ENCODE results near the gene GIPC1. TPM values are rescaled to one million over a fixed set of nuclear protein-coding genes. Genes with fewer than 3 reads are reported as not detected.
"Not testable (repeated sequence)": the region's sequence is repeated elsewhere in the genome, so short reads cannot be mapped to it uniquely, and the experiment has no call there.

GIPC1 gene
- total RNA-seq, 1 donor from 2014 or later, result 39.1 TPM

DNA sequence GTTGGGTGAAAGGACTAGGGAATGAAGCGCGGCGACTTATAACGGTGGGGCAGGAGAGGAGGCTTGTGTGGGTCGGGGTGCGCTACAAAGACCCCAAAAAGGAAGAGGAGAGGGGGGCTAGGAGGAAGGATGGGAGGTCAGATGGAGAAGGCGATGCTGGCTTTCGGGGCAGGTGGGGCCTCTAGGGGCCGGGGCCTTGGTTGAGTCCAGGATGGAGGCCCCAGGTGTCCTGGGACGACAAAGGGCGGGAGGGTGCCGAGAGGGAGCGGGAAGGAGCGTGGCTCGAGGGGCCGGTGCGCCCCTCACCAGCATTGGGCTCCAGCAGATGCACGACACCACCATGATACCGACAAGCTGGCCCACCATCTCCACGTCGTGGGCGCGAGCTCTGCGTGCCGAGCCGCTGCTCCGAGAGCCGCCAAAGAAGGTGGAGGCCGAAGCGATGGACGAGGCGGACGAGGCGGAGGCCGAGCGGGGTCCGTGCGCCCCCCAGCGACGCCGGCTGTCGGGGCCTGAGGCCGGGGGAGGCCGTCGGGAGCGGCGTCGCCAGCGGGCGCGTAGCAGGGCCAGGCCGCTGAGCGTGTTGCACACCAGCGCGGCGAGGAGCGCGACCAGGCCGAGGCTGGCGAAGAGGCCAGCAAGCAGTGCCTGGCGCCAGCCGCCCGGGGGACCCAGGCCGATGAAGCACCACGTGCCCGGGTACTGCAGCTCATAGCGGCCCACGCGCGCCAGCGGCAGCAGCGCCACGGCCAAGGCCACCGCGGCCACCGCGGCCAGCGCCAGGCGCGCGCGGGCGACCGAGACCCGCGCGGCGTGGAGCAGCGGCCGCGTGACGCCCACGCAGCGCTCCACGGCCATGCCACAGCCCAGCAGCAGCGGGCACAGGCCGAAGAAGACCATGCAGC is 22.6 kb downstream of the GIPC1 start:
- FAIRE-seq (no peak), DNase-seq (ENCODE audit: low spot score in 2 of 2) (peak in 1 of 2 donors; percentile 69)

DNA sequence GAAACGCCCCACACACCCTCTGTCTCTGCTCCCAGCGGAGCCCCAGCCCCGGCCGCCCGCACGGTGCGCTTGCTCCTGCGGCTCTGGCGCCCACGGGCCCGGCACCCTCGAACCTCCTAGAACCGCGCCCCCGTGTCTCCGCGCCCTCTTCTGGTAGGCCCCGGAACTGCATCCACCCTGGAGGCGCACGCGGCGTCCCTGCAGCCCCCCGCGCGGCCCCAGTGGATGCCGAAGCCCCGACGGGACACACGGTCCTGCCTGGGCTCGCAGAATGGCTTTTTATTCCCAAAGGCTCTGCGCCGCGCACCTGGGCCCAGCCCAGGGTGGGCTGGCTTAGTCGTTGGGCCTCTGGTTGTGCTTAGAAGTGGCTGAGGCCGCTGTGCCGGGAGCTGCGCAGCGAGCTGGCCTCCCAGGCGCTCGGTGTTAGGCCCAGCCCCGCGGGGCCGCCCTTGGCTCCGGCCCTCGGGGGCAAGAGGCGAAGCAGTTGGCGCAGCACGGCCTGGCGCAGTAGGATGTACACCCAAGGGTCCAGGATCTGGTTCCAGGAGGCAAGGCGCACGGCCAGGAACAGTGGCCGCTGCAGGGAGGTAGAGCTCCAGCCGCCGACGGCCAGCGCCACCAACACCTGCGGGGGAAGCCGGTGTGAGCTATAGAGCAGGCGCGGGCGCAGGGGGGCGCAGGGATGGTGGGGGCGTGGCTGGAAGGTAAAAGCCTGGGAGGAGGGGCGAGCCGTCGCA is 23.6 kb downstream of the GIPC1 start:
- FAIRE-seq, result no peak
- peak; percentile 84 to 92 for DNase-seq (ENCODE audit: low spot score in 2 of 2)

DNA sequence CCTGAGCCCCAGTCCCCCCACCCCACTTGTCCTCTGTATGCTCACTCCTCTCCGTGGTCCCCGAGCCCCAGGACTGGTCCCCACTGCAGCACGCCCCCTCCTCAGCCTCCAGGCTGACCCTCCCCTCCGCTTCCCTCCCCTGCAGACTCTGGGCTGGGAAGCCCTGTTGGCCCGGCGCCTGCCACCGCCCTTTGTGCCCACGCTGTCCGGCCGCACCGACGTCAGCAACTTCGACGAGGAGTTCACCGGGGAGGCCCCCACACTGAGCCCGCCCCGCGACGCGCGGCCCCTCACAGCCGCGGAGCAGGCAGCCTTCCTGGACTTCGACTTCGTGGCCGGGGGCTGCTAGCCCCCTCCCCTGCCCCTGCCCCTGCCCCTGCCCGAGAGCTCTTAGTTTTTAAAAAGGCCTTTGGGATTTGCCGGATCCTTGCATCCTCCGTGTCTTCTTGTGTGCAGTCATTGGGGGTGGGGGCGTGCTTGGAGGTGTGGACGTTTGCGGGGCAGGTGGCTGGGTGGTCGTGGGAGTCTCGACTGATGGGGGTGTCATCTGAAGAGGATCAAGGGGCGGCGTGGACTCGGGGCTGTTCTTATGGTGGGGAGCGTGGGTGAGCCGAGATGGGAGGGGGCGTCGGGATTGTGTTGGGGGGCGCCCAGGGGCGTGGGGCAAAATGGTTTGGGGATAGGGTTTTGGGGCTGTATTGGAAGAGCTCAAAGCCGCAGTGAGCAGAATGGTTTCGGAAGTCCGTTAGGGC is 24.3 kb downstream of the GIPC1 start:
- no peak for FAIRE-seq
- DNase-seq (ENCODE audit: low spot score in 2 of 2), result no peak

DNA sequence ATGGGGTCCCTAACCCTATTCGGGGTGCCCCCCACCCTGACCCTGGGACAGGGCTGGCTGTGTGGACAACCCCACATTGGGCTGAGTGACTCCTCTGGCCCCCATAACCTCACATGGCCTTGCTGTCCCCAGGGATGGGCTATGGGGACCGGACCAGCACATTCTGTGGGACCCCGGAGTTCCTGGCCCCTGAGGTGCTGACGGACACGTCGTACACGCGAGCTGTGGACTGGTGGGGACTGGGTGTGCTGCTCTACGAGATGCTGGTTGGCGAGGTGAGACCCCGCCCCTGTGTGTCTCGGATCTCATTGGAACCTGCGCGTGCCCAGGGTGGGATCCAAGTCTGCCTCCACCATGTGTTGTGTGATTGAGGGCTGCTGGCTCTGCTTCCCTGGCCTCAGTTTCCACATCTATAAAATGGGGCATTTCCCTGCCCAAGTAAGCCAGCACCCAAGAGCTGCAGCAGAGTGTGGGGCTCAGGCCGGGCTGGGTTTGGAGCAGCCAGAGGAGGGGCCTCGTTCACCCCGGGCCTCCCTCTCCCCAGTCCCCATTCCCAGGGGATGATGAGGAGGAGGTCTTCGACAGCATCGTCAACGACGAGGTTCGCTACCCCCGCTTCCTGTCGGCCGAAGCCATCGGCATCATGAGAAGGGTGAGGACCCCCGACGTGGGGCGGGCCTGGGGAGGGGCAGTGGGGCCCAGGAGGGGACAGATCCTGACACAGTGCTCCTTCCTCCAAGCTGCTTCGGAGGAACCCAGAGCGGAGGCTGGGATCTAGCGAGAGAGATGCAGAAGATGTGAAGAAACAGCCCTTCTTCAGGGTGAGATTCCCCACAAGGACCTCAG is 25.7 kb downstream of the GIPC1 start:
- FAIRE-seq, result no peak
- no peak for DNase-seq (ENCODE audit: low spot score in 2 of 2)

- no peak for FAIRE-seq
- no peak for DNase-seq (ENCODE audit: low spot score in 2 of 2)
Measured at GRCh38 chr19:14467816-14468215, 28.1 kb downstream of the GIPC1 start.

DNA sequence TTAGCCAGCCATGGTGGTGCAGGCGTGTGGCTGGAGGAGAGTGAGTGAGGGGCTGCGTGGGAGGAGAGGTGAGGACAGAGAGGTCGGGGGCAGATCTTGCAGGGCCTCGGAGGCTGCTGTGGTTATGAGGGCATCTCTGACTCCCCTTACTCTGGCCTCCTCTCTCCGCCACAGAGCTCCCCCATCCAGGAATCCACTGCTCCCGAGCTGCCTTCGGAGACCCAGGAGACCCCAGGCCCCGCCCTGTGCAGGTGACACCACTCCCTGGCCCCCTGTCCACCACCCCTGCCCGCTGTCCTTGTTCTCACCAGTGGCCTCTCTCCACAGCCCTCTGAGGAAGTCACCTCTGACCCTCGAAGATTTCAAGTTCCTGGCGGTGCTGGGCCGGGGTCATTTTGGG is 28.5 kb downstream of the GIPC1 start:
- DNase-seq (ENCODE audit: low spot score in 2 of 2) (no peak), FAIRE-seq (no peak)

DNA sequence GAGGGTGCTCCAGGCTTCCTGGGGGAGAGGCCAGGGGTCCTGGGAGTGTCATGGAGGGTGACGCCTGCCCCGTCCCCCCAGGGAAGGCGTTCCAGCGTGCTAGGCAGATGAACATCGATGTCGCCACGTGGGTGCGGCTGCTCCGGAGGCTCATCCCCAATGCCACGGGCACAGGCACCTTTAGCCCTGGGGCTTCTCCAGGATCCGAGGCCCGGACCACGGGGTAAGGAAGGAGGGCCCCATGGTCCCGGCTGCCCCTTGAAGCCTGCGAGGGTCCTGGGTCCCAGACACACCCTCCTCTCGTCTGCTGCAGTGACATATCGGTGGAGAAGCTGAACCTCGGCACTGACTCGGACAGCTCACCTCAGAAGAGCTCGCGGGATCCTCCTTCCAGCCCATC is 32.2 kb downstream of the GIPC1 start:
- DNase-seq (ENCODE audit: low spot score in 2 of 2) (no peak), FAIRE-seq (no peak)

GRCh38 chr19:14462401-14462800 is 33.5 kb downstream of the GIPC1 start:
- FAIRE-seq; DNase-seq (ENCODE audit: low spot score in 2 of 2): not testable (repeated sequence)

DNA sequence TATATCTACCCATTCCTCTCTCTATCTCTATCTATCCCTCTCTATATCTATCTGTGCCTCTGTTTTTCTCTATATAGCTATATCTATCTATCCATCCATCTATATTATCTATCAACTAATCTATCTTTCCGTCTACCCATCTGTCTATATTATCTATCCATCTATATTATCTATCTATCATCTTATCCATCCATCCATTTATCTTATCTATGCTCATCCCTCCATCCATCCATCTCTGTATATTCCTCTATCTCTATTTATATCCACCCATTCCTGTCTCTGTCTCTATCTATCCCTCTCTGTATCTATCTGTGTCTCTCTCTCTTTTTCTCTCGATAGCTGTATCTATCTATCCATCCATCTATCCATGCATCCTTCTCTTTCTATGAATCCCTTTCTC is 35.0 kb downstream of the GIPC1 start:
- FAIRE-seq (no peak), DNase-seq (ENCODE audit: low spot score in 2 of 2) (no peak)

- DNase-seq (ENCODE audit: low spot score in 2 of 2) (no peak), FAIRE-seq (no peak)
Measured at GRCh38 chr19:14459703-14460102, 36.2 kb downstream of the GIPC1 start.

- DNase-seq (ENCODE audit: low spot score in 2 of 2); FAIRE-seq: not testable (repeated sequence)
Measured at GRCh38 chr19:14452303-14452702, 43.6 kb downstream of the GIPC1 start.

DNA sequence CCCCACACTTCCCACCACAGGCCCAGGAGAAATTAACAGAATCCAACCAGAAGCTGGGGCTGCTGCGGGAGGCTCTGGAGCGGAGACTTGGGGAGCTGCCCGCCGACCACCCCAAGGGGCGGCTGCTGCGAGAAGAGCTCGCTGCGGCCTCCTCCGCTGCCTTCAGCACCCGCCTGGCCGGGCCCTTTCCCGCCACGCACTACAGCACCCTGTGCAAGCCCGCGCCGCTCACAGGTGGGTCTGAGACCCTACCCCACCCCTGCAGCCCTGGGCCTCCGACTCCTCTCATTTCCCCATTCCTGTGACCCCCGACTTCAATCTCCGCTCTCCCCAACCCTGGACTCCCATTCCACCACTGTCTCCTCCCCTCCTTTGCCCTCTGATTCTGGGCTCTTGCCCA is 45.1 kb downstream of the GIPC1 start:
- DNase-seq (ENCODE audit: low spot score in 2 of 2) (no peak), FAIRE-seq (no peak)

DNA sequence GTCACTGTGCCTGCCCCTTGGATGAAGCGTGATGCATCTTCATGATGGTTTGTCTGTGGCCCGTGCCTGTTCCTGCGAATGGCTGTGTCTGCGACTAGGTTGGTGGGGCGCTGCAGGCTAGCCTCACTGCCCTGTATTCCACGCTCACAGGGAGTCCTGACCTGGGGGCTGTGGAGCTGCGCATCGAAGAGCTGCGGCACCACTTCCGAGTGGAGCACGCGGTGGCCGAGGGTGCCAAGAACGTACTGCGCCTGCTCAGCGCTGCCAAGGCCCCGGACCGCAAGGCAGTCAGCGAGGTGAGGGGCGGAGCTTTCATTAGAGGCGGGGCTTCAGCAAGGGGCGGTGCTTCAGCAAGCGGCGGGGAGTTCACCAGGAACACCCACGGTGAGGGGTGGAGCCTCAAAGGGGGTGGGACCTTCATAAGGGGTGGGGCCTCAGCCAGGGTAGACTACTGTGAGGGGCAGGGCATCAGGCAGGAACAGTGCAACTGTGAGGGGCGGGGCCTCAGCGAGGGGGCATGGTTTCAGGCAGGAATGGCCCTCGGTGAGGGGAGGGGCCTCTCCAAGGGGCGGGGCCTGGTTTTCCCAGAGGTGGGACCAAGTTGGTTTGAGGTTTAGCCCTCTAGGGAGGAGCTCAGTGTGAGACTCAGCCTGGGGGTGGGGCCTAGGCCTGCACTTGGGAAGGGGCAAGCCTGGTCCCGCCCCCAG is 45.6 kb downstream of the GIPC1 start:
- no peak for FAIRE-seq
- no peak for DNase-seq (ENCODE audit: low spot score in 2 of 2)

DNA sequence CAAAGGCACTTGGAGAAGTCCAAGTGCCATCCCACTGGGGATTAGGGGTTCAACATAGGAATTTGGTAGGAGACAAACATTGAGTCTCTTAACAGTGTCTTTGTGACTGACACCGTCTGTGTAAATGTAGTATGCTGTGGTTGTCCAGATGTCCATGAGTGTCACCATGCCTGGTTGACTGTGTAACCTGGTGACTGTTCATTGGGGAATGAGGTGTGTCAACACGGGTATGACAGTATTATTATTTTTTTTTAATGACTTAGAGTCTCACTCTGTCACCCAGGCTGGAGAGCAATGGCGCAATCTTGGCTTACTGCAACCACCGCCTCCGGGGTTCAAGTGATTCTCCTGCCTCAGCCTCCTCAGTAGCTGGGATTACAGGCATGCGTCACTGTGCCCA is 46.6 kb downstream of the GIPC1 start:
- FAIRE-seq (no peak), DNase-seq (ENCODE audit: low spot score in 2 of 2) (no peak)

DNA sequence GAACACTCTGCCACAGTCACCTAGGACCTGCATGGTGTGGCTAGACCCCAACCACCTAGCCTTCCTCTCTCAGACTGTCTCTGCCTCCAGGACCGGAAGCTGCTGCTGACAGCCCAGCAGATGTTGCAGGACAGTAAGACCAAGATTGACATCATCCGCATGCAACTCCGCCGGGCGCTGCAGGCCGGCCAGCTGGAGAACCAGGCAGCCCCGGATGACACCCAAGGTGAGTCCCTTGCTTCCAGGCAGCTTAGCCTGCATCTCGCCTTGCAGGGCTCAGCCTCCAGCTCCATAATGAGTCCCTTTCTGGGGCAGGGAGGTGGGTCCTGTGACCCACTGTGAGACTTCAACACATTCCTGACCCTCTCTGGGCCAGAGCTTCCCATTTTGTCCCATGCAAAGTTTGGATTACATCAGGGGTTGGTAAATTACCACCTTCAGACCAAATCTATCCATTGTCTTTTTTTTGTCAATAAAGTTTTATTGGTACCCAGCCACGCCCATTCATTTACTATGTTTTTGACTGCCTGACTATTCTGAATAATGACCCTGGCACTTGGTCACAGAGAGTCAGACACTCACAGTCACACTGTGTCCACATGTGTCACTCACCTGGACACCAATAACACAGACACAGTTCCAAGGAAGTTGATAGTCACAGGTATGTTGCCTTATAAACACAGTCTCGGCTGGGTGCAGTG is 49.4 kb downstream of the GIPC1 start:
- DNase-seq (ENCODE audit: low spot score in 2 of 2) (no peak), FAIRE-seq (no peak)

GRCh38 chr19:14443632-14444216 is 52.2 kb downstream of the GIPC1 start:
- no peak for DNase-seq (ENCODE audit: low spot score in 2 of 2)
- no peak for FAIRE-seq

- FAIRE-seq (no peak), DNase-seq (ENCODE audit: low spot score in 2 of 2) (no peak)
Measured at GRCh38 chr19:14442891-14443631, 52.9 kb downstream of the GIPC1 start.

All from frontal cortex (tissue), 4 donors.